T1000 (cell line): Measurements from ENCODE around the gene TBC1D23.
"Not testable (repeated sequence)": the region's sequence is repeated elsewhere in the genome, so short reads cannot be mapped to it uniquely, and the experiment has no call there.

Source experiments
- DNase-seq: peaks from one replicate; lab custom pipeline; 2025; ENCODE audit warnings: mixed read lengths; lab: John Stamatoyannopoulos, UW

TBC1D23 gene

DNA sequence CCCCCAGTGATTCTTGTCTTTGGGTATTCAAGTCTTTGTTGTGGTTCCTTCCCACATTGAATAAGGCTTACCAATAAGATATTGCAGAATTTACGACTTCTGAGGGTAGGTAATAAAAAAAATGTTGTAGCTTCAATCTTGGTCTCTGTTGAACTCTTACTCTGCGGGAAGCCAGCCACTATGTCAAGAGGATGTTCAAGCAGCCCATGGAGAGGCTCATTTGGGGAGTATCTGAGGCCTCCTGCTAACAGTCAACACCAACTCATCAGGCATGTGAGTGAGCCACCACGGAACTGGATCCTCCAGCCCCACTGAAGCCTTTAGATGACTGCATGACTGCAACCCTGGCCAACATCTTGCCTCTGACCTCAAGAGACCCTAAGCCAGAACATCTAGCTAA is 3.2 kb upstream of the TBC1D23 start:
- no peak for DNase-seq

DNA sequence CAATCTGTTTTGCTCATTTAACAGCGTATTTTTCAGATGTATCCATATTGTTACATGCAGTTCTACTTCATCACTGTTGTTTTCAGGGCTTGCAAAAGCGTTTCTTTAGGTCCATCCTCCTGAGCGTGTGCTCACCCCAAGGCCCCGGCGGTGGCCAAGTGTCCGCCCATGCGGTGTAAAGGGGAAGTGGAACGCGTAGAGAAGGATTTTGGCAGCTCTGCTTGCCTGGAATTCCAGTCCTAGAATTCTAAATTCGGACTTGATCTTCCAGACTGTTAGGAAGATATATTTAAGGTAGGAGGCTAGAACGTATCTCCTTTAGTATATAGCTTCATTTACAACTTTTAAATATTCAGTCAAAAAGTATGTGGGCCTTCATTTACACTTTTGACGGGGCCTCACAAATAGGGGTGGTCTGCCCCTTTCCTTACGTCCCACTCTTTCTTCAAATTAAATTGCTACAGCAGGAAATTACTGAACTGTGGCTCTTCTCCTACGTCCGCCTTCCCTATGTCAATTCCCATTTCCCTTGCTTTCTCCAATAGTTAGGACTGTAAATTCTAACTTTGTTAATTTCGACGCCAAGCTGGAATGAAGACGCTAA is 609 bp upstream of the TBC1D23 start:
- no peak for DNase-seq

DNA sequence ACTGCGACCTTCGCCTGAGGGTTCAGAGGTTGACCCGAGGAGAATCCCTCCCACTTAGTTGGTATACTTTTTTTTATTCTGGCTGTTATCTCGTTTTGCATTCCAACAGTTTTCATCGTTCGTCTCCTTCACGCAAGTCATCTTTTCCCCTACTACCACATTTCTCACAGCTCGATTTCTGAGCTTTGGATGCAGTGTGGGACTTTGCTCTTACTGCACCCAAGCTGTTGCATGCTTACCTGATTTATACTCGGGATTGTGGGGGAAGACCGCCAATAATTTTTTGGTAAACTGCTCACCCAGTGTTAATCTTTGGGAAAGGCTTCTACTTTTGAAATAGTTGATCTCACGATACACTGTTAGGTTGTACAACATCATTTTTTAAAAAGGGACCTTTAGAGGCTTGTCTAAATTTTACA is 702 bp downstream of the TBC1D23 start:
- DNase-seq = no peak

DNA sequence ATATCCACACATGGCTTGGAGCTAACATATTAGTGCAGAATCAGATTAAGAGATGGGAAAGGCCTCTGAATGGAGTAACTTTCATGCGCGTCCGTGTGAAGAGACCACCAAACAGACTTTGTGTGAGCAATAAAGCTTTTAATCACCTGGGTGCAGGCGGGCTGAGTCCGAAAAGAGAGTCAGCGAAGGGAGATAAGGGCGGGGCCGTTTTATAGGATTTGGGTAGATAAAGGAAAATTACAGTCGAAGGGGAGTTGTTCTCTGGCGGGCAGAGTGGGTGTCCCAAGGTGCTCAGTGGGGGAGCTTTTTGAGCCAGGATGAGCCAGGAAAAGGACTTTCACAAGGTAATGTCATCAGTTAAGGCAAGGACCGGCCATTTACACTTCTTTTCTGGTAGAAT is 2.1 kb downstream of the TBC1D23 start:
- not testable (repeated sequence) for DNase-seq

DNA sequence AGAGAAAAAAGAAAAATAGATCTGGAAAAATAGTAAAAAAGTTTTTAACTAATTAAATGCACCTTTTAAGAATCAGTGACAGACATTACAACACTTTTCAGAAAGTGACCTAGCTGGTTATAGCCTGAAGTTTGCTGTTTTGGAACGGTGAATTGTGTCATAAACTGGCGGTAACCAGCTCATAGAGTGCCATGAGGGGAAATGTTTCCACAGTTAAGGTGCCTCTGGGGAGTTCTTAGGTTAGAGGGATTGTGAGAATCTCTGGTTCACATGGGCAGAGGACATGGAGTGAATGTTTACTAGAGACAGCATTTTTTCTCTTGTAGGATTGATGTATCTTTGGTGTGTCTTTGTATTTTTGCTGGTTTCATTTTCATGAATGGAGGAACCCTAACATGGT is 2.8 kb downstream of the TBC1D23 start:
- no peak for DNase-seq

DNA sequence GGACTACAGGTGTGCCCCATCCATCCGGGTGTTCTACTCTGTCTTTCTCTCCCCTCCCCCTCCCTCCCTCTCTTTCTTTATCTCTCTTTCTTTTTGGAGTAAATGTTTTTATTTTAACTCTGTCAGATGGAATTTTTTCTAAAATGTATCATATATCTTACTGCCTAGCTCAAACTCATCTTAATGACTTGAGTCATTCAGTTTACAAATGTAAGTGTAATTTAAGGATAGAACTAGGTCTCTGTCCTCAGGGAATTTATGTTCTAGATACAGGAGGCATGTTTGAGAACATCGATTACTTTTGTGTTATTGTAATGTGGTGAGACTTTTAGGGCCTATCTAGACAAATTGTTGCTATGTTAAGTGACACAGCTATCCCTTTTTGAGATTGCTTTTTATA is 3.5 kb downstream of the TBC1D23 start:
- no peak for DNase-seq

DNA sequence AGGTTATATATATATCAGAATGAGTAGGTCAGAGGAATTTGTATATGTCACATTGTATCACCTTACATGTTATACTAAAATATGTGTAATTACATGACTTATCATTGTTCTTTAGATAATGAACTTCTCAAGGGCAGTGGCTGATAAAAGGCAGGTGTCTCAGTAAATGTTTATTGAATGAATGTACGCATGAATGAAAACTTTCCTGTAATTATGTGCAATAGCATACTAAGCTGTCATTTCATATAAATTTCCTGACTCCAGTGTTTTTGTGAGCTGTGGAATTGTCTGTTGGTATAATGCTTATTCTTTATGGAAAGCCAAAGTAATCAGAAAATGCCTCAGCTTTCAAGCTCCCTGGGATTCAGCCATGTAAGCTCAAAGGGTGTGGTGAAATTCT is 4.2 kb downstream of the TBC1D23 start:
- no peak for DNase-seq

DNA sequence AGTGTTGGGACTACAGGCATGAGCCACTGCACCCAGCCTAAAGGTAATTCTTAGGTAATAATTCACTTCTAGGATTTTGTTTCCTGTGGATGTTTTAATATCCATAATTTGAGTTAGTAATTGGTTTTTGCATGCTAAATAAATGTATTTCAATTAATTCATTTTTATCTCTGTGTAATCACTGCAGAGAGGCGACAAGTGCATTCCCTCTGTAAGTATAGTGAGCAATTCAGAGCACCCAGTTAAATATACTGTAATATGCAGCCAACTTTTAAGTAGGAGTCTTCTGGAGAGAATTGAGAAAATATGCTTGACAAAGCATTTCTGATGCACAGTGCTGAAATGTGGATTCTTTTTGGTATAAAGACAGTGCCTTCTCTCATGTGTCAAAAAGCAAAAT is 5.7 kb downstream of the TBC1D23 start:
- DNase-seq = no peak

DNA sequence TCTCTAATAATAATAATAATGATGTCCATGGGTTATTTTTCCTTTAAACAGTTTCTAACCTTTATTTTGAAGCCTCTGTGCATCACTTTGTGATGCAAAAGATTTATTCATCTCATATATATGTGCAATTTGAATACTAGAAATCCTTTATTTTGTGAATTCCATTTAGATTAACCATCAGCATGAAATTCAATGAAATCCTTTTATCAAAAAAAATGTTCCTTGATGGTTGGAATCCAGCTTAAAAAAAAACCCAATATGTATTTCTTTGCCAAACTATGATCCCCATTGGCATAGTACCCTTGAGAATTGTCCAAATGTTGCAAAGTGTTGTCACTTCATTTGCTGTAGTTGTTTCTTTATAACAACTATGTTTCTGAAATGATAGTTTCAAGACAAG is 7.4 kb downstream of the TBC1D23 start:
- DNase-seq = no peak

DNA sequence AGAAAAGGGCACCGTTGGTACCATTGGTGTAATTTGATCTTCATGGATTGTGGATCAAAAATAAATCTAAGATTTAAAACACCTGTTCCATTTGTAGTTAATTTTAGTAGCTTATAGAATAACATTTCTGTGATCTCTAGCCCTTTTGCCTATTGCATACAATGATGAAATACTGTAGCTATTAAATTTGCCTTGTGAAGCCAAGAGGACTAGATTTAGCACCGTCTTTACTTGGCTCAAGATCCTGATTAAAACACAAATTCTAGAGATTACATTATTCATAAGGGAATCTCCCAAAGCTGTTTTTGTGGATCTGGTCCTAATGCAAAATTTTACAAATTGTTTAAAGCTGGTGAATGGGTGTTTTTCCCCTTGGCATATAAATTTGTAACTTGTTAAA is 8.2 kb downstream of the TBC1D23 start:
- no peak for DNase-seq

DNA sequence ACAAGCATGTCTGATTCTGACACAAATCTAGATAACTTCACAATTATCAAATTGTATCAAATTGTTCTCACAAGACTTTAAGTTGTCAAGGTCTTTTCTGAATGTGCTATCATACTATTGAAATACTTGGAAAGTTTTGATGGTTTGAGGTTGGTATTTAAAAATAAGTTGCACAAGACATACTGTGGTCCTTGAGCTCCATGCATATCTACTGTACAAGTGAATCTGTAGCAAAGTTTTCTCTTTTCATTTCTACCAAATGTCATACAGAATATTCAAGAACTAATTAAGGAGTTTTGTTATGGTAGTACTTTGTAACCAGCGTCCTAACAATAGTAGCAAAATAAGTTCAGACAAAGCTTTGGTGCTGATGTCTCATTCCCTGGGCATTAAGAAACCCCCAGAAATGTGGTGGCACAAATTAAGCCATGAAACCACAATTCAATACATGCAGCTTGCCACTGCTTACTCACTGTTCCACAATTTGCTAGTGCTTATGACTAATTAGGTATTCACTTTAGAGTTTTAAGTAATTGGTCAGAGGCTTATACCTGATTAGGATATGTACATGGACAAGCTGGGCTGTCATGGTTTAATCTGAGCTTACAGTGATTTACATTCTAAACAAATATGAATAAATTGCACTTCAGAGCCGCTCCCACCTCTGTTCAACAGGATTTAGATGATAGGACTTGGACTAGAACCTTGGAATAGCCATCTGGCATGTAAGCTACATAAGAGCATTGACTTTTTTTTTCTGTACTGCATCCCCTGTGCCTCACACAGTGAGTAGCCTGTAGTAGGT is 8.8 kb downstream of the TBC1D23 start:
- DNase-seq = peak; percentile 64

DNA sequence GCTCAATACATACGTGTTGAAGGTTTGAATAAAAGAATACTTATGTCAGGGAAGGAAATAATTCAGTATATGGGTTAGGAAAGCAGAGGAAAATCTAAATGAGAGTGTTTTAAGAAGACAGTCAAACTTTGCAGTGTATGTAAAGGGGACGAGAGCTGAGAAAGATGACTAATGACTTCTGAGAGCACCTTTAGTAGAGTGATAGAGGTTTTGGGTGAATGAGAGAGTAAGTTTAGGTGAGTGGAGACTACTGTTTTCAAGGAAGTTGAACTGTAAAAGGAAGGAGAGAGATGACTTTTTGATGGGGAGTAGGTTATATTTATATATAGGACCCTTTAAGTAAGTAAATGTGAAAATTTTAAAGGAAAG is 9.4 kb downstream of the TBC1D23 start:
- no peak for DNase-seq

DNA sequence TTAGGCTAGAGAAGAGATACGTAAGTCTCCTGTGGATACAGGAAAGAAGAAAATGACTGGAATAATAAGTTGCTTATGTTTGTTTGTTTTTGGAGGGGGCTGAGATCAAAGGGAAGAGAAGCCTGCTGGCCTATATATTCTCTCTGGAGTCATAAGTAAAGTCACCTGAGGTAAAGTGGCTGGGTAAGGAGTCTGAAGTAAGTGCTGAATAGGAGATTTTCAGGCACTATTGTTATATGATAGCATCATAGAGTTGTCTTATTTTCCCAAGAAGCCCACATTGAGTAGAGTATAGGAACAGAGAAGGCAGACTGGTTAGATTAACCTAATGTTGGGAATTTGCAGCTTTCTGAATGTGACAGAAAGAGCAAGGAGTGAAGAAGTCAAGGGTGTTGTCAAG is 10.7 kb downstream of the TBC1D23 start:
- no peak for DNase-seq

DNA sequence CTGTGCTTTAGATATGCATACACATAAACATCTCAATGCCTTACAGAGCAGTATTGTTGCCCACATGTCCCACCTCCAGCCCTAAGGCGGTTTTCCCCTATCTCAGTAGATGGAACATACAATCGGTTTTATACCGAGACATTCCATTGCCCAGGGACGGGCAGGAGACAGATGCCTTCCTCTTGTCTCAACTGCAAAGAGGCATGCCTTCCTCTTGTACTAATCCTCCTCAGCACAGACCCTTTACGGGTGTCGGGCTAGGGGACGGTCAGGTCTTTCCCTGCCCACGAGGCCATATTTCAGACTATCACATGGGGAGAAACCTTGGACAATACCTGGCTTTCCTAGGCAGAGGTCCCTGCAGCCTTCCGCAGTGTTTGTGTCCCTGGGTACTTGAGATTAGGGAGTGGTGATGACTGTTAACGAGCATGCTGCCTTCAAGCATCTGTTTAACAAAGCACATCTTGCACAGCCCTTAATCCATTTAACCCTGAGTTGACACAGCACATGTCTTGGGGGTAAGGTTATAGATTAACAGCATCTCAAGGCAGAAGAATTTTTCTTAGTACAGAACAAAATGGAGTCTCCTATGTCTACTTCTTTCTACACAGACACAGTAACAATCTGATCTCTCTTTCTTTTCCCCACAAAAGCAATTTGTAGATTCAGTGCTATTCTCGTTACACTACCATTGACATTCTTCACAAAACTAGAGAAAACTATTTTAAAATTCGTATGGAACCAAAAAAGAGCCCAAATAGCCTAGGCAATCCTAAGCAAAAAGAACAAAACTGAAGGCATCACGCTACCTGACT is 12.2 kb downstream of the TBC1D23 start:
- DNase-seq = not testable (repeated sequence)

DNA sequence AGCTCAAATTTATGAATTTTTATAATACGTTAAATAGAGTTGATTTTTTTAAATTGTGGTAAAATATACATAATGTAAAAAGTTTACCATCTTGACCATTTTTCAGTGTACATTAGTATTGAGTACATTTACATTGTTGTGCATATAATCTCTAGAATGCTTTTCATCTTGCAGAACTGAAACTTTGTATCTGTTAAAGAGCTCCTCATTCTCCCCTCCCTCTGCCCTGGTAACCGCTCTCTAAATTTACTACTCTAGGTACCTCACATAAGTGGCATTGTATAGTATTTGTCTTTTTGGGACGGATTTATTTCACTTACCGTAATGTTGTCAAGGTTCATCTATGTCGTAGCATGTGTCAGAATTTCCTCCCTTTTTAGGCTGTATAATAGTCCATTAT is 13.6 kb downstream of the TBC1D23 start:
- no peak for DNase-seq

DNA sequence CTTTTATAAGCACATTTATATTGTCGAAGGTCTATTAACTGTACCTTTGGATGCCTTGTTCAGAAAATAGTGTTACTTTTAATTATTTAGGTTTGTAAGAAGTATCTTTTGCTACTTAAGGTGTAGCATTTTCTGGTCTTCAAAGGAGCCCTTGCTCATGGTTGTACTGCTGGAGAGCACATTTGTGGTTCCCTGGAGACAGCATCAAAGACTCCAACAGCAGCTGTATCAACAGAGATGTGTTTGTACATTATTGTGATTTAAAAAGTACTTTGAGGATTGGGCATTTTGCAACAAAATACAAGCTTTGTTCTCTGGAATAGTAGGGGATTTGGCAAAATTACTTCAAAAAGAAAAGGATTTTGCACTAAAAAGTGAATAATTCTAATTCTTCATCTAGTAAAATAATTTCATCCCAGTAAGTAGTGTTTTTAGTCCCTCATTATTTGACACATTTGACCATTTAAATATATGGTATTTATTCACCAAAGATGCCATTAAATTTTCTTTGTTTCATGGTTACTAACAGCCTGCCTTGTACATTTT is 16.5 kb downstream of the TBC1D23 start:
- no peak for DNase-seq

DNA sequence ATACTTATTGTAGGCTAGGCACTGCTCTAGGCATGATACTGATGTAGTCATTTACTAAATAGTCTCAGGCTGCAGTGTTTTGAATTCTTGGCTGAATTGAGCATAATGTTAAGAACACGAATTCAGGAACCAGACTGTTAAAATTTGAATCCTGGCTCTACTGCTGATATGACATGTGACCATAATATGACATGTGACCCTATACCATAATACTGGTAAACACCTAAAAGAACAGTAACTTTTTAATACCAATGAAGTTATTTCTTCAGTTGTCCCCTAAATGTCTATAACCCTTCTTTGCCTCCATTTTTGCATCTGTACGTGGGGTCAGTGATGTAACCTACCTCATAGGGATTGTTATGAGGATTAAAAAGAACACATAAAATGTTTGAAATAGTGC is 18.1 kb downstream of the TBC1D23 start:
- DNase-seq = no peak

DNA sequence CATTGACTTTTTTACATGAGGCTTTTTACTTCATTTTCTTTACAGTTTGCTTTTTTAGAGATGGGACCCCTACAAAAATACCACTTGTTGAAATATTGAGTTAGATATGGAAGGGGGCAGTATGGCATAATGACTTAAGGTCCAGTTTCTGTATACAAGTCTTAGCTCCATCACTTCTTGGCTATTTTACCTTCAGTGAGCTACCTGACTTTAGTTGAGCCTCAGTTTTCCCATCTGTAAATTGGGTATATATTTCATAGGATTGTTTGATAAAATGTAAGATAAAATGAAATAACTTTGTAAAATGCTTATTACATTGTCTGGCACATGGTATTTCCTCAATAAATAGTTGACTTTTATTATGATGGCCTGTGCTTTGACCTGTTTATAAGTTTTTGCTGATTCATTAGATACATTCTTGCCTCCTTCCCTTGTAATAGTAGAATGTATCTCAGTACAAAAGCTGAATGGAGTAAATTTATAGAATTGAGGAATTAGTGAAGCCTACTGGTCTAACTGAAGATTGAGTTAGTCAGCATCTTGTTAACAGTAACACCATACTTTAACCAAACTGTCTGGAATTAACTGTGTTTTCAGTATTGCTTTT is 27.6 kb downstream of the TBC1D23 start:
- no peak for DNase-seq

DNA sequence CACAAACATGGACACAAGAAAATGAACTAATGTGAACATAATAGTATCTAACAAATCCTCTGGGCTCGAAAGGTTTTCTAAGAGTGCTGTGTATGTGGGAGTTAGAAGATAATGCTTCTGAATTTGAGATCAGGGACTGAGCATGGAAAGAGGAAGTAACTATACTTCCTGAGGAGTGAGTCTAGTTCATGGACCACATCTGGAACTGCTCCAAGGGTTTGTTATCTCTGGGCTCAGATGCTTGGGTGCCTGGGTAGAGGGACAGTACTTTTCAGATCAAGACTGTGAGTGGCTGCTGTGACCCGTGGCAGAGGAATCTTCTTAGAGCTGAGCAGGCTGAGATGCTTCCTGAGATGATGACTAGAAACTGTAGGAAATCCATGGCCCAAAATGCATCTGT is 28.5 kb downstream of the TBC1D23 start:
- no peak for DNase-seq

DNA sequence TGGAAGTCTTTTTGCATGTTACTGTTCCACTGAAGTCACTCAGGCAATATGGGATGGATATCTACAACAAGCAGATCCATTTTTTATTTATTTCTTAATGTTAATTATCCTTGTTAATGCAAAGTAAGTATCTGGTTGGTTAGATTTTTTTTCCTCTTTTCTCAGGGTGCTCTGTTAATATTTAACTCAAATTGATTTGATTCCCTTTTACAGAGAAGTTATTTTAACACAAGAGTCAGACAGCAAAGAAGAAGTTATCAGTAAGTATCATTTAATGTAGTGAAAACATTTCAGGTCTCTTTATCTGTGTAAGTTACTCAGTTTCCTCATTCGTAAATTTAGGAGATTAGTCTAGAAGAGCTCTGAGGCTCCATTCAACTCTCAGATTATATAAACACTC is 34.3 kb downstream of the TBC1D23 start:
- no peak for DNase-seq

DNA sequence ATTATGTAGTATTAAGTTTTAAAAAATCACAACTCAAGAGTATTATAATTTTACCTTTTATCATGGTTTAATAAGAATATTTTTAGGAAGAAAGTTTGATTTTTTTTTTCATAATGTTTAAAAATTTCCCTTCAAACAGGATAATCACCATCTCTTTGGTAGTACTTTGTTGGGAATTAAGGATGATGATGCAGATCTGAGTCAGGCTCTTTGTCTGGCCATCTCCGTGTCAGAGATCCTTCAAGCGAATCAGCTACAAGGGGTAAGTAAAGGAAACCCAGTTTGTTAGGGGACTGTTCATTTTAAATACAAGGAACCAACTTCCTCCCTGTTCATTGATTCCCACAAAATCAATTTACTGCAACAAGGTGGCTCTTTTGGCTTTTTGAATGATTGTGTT is 37.0 kb downstream of the TBC1D23 start:
- no peak for DNase-seq

DNA sequence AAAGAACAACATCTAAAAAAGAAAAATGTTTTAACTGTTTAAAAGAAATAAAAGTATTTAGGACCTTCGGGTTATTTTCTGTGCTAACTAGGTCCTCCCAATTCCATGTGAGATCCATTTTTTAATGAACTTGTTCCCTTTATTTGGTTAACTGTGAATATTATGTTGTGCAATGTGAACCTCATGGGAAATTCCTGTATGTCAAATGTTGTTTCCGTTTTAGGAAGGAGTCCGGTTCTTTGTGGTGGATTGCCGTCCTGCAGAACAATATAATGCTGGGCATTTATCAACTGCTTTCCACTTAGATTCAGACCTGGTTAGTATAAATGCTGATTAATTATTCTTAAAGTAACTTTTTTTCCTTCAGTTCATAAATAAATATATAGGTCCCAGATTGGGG is 38.2 kb downstream of the TBC1D23 start:
- DNase-seq = no peak
